GM10266 (cell line): ENCODE measurements around the gene SMIM14.
A peak's percentile ranks its signal among the peaks of the same experiment; 100 is the strongest.
"Not testable (repeated sequence)": the region's sequence is repeated elsewhere in the genome, so short reads cannot be mapped to it uniquely, and the experiment has no call there.

ENCODE experiments used
- DNase-seq: peaks from one replicate; pipeline ENCODE4 v3.0.0; 2012; ENCODE audit errors: extremely low spot score
- TF ChIP-seq, protein P1 (sequence below): IDR thresholded peaks from 2 replicates; pipeline ENCODE4 v1.5.1; 2012; ENCODE audit warnings: mild to moderate bottlenecking, low read depth; ENCODE audit not compliant: control insufficient read depth, insufficient read depth; ENCODE audit errors: missing control alignments

The SMIM14 gene

DNA sequence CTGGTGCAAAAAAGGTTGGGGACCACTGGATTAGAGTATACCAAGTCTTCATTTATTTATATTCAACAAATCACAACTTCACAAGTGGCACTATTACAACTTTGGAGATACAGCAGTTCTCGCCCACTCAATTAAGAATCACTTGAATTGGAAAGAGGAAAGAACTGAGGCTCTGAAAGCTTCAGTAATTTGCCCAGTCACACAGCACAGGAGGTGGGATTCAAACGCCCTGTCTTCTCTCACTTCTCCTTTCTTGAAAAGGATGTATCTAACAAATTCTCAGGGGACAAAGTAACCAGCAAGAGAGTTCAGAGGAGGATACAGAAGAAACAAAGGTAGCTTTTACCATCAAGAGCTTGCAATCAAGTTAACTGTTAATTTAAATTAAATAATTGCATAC is 12.4 kb downstream of the SMIM14 start:
- DNase-seq: peak; percentile 49
- TF ChIP-seq, protein P1, sequence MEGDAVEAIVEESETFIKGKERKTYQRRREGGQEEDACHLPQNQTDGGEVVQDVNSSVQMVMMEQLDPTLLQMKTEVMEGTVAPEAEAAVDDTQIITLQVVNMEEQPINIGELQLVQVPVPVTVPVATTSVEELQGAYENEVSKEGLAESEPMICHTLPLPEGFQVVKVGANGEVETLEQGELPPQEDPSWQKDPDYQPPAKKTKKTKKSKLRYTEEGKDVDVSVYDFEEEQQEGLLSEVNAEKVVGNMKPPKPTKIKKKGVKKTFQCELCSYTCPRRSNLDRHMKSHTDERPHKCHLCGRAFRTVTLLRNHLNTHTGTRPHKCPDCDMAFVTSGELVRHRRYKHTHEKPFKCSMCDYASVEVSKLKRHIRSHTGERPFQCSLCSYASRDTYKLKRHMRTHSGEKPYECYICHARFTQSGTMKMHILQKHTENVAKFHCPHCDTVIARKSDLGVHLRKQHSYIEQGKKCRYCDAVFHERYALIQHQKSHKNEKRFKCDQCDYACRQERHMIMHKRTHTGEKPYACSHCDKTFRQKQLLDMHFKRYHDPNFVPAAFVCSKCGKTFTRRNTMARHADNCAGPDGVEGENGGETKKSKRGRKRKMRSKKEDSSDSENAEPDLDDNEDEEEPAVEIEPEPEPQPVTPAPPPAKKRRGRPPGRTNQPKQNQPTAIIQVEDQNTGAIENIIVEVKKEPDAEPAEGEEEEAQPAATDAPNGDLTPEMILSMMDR: no peak

DNA sequence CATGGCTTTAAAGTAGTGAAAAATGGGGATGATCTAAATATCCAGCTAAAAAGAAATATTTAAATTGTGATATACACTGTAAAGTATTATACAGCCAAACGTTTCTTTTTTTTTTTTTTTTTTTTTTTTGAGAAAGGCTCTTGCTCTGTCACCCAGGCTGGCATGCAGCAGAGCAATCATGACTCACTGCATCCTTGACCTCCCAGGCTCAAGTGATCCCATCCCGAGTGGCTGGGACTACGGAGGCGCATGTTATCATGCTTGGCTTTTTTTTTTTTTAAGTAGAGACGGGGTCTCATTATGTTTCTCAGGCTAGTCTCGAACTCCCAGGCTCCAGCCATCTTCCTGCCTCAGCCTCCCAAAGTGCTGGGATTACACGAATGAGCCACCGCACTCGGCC is 17.1 kb downstream of the SMIM14 start:
- TF ChIP-seq, protein P1: no peak
- no peak for DNase-seq

GRCh38 chr4:39620551-39621313 is 17.9 kb downstream of the SMIM14 start:
- TF ChIP-seq, protein P1: no peak
- DNase-seq: no peak

DNA sequence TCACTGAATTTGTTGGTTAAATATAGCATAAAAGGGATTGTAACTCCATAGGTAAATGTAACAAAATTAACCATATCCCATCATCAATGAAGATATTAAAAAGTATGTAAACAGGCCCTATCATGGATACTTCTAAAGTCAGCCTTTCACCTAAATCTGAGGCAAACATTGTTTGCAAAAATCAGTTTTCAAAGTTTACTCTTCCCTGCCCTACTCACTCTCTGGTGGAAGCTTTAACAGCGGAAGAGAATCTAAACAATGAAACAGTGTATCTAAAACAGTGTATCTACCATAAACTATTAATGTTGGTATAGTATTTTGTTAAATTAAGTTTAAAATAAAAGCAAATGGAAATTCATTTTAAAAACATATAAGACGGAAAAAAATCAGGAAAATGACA is 21.1 kb downstream of the SMIM14 start:
- TF ChIP-seq, protein P1: no peak
- DNase-seq: no peak

DNA sequence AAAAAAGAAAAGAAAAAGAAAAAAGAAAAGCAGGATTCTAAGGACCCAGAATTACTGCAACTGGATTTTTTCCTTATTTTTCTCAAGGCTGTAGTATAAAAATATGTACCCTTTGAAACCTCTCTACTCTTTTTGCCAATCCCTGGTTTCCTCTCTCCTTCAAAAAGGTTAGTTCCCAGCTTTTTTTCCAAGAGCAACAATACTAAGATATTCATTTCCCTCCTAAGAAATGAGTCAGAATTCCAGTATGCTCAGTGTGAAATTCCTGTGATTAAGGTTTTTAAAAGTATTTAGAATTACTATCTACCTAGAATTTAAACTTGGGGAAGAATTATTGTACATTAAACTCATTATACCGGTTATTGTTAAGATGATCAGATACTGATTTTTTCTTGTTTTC is 22.0 kb downstream of the SMIM14 start:
- TF ChIP-seq, protein P1: no peak
- DNase-seq: no peak

GRCh38 chr4:39616112-39616511 is 22.6 kb downstream of the SMIM14 start:
- DNase-seq: not testable (repeated sequence)

DNA sequence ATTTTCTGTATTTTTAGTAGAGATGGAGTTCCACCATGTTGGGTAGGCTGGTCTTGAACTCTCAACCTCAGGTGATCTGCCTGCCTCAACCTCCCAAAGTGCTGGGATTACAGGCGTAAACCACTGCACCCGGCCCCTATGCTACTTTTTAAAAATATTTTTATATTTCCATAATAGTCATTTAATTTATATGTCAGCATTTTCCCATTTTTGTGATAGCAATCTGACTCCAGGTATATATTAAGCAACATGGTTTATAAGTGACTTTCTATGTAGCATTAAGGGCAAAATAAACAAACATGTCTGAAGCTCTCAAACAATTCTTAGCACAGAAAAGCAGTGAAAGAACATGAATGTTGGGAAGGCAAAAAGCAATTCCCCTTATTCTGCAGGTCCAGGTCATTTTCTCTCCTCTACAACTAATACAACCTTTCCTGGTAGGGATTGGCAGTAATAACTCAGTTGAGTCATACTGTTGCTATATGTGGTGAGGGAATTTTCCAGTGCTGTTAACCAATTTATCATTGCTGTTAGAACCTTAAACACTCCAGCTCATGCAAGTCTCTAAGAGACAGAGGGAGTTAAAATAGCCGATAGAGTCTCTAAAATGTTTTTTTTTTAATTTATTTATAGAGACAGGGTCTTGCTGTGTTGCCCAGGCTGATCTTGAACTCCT is 24.0 kb downstream of the SMIM14 start:
- TF ChIP-seq, protein P1: no peak
- no peak for DNase-seq

GRCh38 chr4:39613093-39613656 is 25.5 kb downstream of the SMIM14 start:
- DNase-seq: peak; percentile 44
- TF ChIP-seq, protein P1: no peak
